ENCODE data around the gene ARFGAP1. TPM values are rescaled to one million over a fixed set of nuclear protein-coding genes. Genes with fewer than 3 reads are reported as not detected.

Gene ARFGAP1
- total RNA-seq, 2 donors from 2014 or later: 52.7 to 162 TPM

DNA sequence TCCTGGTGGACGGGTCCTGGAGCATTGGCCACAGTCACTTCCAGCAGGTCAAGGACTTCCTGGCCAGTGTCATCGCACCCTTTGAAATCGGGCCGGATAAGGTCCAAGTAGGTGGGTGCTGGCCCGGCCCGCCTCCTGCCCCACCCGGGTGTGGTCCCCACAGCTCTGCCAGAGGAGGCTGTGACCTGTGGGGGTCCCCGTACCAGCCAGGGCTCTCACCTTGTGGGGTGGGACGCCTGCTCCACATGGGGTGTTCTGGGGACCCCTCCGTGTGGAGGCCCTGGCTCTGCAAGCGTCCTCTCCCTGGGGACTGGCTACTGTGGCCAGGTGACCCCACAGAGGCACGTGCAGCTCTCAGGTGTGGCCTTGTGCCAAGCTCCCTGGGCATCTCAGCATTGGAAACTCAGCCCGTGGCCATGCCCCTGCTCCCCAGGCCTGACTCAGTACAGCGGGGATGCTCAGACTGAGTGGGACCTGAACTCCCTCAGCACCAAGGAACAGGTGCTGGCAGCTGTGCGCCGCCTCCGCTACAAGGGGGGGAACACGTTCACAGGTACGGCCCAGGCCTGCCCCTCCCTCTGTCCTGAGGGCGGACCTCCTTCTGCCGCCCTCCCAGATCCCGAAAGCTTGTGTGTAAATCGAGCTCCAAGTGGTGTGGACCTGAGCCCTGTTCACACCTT, 35.1 kb downstream of the ARFGAP1 start:
- H3K9me3 ChIP-seq: no peaks in the 10 kb centered on the region
- intact Hi-C loops (cut with DNase I): no loop called here

DNA sequence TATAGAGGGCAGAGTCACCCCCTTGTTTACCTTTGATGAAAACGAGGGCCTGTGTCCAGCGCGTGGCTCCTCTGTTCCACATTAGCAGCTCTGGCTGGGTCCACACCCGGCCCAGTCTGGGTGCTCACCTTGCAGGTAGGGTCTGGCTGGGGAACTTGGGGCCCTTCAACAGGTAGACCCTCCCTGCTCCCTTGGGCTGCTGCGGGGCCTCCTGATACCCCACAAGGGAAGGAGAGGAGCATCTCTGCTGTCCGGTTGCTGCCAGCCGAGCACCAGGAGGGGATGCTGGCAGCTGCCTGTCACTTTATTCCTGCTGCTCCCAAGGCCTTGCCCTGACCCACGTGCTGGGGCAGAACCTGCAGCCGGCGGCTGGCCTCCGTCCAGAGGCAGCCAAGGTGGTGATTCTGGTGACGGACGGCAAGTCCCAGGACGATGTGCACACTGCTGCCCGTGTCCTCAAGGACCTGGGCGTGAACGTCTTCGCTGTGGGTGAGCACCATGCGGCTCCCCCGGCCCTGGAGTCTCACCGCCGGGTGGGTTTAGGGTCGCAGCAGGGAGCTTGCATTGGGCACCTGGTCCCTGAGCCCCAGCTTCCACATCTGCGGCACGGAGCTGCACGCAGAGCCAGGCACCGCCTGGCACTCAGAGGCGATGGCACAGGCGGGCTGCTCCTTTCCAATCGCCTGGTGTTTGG, 35.8 kb downstream of the ARFGAP1 start:
- 20 to 53% methylated on average over 1 to 26 of the region's 30 CpGs for WGBS, 2 donors
- H3K4me1 ChIP-seq: no peaks in the 10 kb centered on the region
- DNase-seq (no peak), ATAC-seq (no peak)
- H3K9me3 ChIP-seq: no peaks in the 10 kb centered on the region
- H3K4me3 ChIP-seq: no peak overlapping the region
- intact Hi-C loops (cut with DNase I): no loop called here
- no peak overlapping the region for H3K27ac ChIP-seq
- peaks cover 0 to 32% of the 10 kb centered on the region in 2 donors for H3K27me3 ChIP-seq
- TF ChIP-seq, protein P1, sequence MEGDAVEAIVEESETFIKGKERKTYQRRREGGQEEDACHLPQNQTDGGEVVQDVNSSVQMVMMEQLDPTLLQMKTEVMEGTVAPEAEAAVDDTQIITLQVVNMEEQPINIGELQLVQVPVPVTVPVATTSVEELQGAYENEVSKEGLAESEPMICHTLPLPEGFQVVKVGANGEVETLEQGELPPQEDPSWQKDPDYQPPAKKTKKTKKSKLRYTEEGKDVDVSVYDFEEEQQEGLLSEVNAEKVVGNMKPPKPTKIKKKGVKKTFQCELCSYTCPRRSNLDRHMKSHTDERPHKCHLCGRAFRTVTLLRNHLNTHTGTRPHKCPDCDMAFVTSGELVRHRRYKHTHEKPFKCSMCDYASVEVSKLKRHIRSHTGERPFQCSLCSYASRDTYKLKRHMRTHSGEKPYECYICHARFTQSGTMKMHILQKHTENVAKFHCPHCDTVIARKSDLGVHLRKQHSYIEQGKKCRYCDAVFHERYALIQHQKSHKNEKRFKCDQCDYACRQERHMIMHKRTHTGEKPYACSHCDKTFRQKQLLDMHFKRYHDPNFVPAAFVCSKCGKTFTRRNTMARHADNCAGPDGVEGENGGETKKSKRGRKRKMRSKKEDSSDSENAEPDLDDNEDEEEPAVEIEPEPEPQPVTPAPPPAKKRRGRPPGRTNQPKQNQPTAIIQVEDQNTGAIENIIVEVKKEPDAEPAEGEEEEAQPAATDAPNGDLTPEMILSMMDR (IDR thresholded peaks at IDR 0.05): no peak
- no peak for TF ChIP-seq POLR2A (IDR thresholded peaks at IDR 0.05)
- H3K36me3 ChIP-seq (replicated peaks in 1 of 2; ENCODE audit: insufficient read depth in 1 of 2, low read depth in 2 of 2): no peaks in the 10 kb centered on the region

More for the DNA sequence above, 35.1 kb downstream of the ARFGAP1 start:
- no peak overlapping the region for H3K27ac ChIP-seq
- H3K27me3 ChIP-seq: peaks cover 0 to 32% of the 10 kb centered on the region in 2 donors
- H3K4me3 ChIP-seq: no peak overlapping the region
- ATAC-seq (no peak), DNase-seq (no peak)
- no peaks in the 10 kb centered on the region for H3K36me3 ChIP-seq (replicated peaks in 1 of 2; ENCODE audit: insufficient read depth in 1 of 2, low read depth in 2 of 2)
- WGBS, 2 donors: 61 to 77% methylated on average over 6 to 18 of the region's 23 CpGs
- TF ChIP-seq, protein P1 (IDR thresholded peaks at IDR 0.05): no peak
- TF ChIP-seq POLR2A (IDR thresholded peaks at IDR 0.05): no peak
- no peaks in the 10 kb centered on the region for H3K4me1 ChIP-seq

DNA sequence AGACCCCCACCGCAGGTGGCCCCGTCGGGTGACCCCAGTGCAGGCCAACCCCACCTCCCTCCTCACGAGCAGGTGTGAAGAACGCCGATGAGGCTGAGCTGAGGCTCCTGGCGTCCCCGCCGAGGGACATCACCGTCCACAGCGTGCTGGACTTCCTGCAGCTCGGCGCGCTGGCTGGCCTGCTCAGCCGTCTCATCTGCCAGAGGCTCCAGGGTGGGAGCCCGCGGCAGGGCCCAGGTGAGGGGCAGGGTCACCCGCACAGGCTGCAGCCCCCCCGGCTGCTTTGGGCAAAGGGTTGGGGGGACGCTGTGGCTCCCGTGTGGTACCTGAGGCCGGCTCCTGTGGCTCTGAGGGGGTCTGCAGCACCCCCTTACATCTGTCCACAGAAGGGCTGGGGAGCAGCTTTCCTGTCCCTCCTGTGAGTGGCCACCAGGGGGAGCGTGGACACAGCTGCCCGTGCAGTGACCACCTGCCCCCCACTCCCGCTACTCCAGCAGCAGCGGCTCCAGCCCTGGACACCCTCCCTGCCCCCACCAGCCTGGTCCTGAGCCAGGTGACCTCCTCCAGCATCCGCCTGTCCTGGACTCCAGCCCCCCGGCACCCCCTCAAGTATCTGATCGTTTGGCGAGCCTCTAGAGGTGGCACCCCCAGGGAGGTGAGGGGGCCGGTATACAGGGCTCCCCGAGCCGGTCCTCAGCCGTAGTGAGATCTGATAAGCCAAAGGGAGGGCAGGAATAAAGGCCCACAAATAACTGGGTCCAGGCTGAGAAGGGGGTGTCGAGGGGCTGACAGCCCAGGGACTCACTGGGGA, 36.9 kb downstream of the ARFGAP1 start:
- Histone ChIP-seq H3K4me1 (no peaks in the 10 kb centered on the region), H3K36me3 (replicated peaks in 1 of 2; ENCODE audit: insufficient read depth in 1 of 2, low read depth in 2 of 2) (no peaks in the 10 kb centered on the region), H3K27ac (no peak overlapping the region), H3K9me3 (no peaks in the 10 kb centered on the region), H3K27me3 (peaks cover 0 to 32% of the 10 kb centered on the region in 2 donors), H3K4me3 (no peak overlapping the region)
- intact Hi-C loops (cut with DNase I): no loop called here
- WGBS, 2 donors: 29 to 44% methylated on average over 6 to 34 of the region's 35 CpGs
- no peak for TF ChIP-seq POLR2A (IDR thresholded peaks at IDR 0.05)
- TF ChIP-seq, protein P1 (IDR thresholded peaks at IDR 0.05): peak; percentile 55 to 78 (median 65)
- peak; percentile 28 to 50 (median 48) for DNase-seq
- ATAC-seq: peak; percentile 54

DNA sequence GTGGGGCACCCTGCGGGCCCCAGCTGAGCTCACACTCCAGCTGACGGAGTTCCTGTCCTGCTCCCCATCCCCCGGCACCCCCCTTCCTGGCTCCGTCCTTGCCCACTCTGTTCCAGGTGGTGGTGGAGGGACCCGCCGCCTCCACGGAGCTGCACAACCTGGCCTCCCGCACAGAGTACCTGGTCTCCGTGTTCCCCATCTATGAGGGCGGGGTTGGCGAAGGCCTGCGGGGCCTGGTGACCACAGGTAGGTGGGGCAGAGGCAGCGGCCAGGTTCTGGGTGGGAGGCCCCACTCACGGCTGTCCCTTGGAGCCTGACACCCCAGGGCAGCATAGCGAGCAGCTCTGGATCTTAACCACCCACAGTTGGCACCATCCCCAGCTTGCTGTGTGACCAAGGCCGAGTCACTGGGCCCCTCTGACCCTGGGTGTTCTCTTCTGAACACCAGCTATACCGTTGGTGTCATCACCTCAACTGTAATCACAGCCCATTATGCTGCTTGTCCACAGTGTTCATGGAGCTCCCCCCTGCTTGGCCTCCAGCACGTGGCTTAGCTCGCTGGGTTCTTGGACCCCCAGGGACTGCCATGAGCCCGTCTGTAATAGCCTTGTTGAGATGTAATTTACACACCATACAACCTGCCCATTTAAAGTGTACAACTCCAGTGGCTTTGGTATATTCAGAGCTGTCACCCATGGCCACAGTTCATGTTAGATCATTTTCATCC, 37.8 kb downstream of the ARFGAP1 start:
- DNase-seq: no peak
- intact Hi-C loops (cut with DNase I): no loop called here
- TF ChIP-seq POLR2A (IDR thresholded peaks at IDR 0.05): no peak
- TF ChIP-seq, protein P1 (IDR thresholded peaks at IDR 0.05): no peak

More for the DNA sequence above, 37.8 kb downstream of the ARFGAP1 start:
- 42 to 56% methylated on average over 5 to 19 of the region's 20 CpGs for WGBS, 2 donors
- H3K36me3 ChIP-seq (replicated peaks in 1 of 2; ENCODE audit: insufficient read depth in 1 of 2, low read depth in 2 of 2): no peaks in the 10 kb centered on the region
- peaks cover 0 to 25% of the 10 kb centered on the region in 2 donors for H3K27me3 ChIP-seq
- no peaks in the 10 kb centered on the region for H3K4me1 ChIP-seq
- H3K27ac ChIP-seq: no peak overlapping the region
- ATAC-seq: no peak
- no peaks in the 10 kb centered on the region for H3K9me3 ChIP-seq
- no peak overlapping the region for H3K4me3 ChIP-seq
